Activated CD4-positive, alpha-beta T cell treated with anti-CD3 and anti-CD28 coated beads, Interleukin-2, amount 50 U/mL, for 1 hour (primary cell): ENCODE data around the gene RPS27A.
"Not testable (repeated sequence)": the region's sequence is repeated elsewhere in the genome, so short reads cannot be mapped to it uniquely, and the experiment has no call there.

ENCODE experiments used
- DNase-seq: peaks from one replicate; pipeline ENCODE4 v3.0.0-alpha.2; 2020

Gene RPS27A

GRCh38 chr2:55232084-55232862 lies at the start of gene RPS27A, which contains the start of gene CLHC1:
Gene RPS27A, plus strand, starts transcription at chr2:55232688. Its CDS starts 137 bp downstream, at chr2:55232825.
Gene CLHC1, minus strand, starts transcription at chr2:55232293. Its CDS starts 9,882 bp downstream, at chr2:55222411.
- DNase-seq: peak; percentile 95

- DNase-seq: not testable (repeated sequence)
These were observed 45.7 kb upstream of the RPS27A start for GRCh38 chr2:55186837-55187236.

- not testable (repeated sequence) for DNase-seq
These were observed 40.6 kb upstream of the RPS27A start for GRCh38 chr2:55191888-55192287.

- no peak for DNase-seq
These were observed 36.0 kb upstream of the RPS27A start for GRCh38 chr2:55196526-55196925.

- no peak for DNase-seq
These were observed 32.1 kb upstream of the RPS27A start for GRCh38 chr2:55200416-55200815.

GRCh38 chr2:55204536-55204935 lies 28.0 kb upstream of the RPS27A start:
- no peak for DNase-seq

- no peak for DNase-seq
These were observed 27.5 kb upstream of the RPS27A start for GRCh38 chr2:55204950-55205349.

GRCh38 chr2:55213822-55214221 lies 18.7 kb upstream of the RPS27A start:
- no peak for DNase-seq

GRCh38 chr2:55223958-55224760 lies 8.3 kb upstream of the RPS27A start:
- DNase-seq: no peak

GRCh38 chr2:55224761-55225261 lies 7.7 kb upstream of the RPS27A start:
- DNase-seq: no peak

- no peak for DNase-seq
These were observed 6.9 kb upstream of the RPS27A start for GRCh38 chr2:55225481-55226020.

GRCh38 chr2:55227437-55228225 lies 4.9 kb upstream of the RPS27A start:
- DNase-seq: not testable (repeated sequence)

- no peak for DNase-seq
These were observed 4.3 kb upstream of the RPS27A start for GRCh38 chr2:55228226-55228563.

- no peak for DNase-seq
These were observed 3.3 kb upstream of the RPS27A start for GRCh38 chr2:55229221-55229620.

- DNase-seq: no peak
These were observed 1.9 kb upstream of the RPS27A start for GRCh38 chr2:55230551-55230950.

GRCh38 chr2:55231546-55232083 lies 873 bp upstream of the RPS27A start:
- DNase-seq: no peak

- peak; percentile 55 for DNase-seq
These were observed 572 bp downstream of the RPS27A start for GRCh38 chr2:55232863-55233657.

GRCh38 chr2:55233658-55233940 lies 1.1 kb downstream of the RPS27A start:
- no peak for DNase-seq

GRCh38 chr2:55235724-55236538 lies 3.4 kb downstream of the RPS27A start:
- DNase-seq: no peak

- no peak for DNase-seq
These were observed 4.6 kb downstream of the RPS27A start for GRCh38 chr2:55236992-55237543.
